Embryonic facial prominence (tissue), 1 donor: Measurements from ENCODE around the gene MYT1.

Source experiments
- DNase-seq: peaks from one replicate; pipeline ENCODE4 v3.0.0-alpha.2; 2016; ENCODE audit errors: extremely low spot score

The MYT1 gene

GRCh38 chr20:64212755-64213154 is 48.5 kb downstream of the MYT1 start:
- no peak for DNase-seq

GRCh38 chr20:64214113-64214512 is 49.9 kb downstream of the MYT1 start:
- no peak for DNase-seq

- DNase-seq, result no peak
Observed at GRCh38 chr20:64214952-64215351, 50.7 kb downstream of the MYT1 start.

GRCh38 chr20:64216036-64216435 is 51.8 kb downstream of the MYT1 start:
- DNase-seq, result no peak

GRCh38 chr20:64216910-64217309 is 52.7 kb downstream of the MYT1 start:
- DNase-seq, result no peak

GRCh38 chr20:64217539-64218221 is 53.4 kb downstream of the MYT1 start:
- no peak for DNase-seq

GRCh38 chr20:64219202-64219601 is 55.0 kb downstream of the MYT1 start:
- DNase-seq, result no peak

GRCh38 chr20:64219730-64220129 is 55.5 kb downstream of the MYT1 start:
- DNase-seq, result no peak

GRCh38 chr20:64220420-64220819 is 56.2 kb downstream of the MYT1 start:
- DNase-seq, result no peak

GRCh38 chr20:64220891-64221527 is 56.8 kb downstream of the MYT1 start:
- DNase-seq, result no peak

- no peak for DNase-seq
Observed at GRCh38 chr20:64222291-64222735, 58.1 kb downstream of the MYT1 start.

- no peak for DNase-seq
Observed at GRCh38 chr20:64222851-64223525, 58.7 kb downstream of the MYT1 start.

- no peak for DNase-seq
Observed at GRCh38 chr20:64223526-64224067, 59.3 kb downstream of the MYT1 start.

GRCh38 chr20:64224351-64225170 is 60.3 kb downstream of the MYT1 start:
- DNase-seq, result peak; percentile 37

GRCh38 chr20:64225171-64225595 is 60.9 kb downstream of the MYT1 start:
- DNase-seq, result no peak

GRCh38 chr20:64225828-64226598 is 61.8 kb downstream of the MYT1 start:
- no peak for DNase-seq

GRCh38 chr20:64226686-64227580 is 62.7 kb downstream of the MYT1 start:
- DNase-seq, result no peak

- no peak for DNase-seq
Observed at GRCh38 chr20:64228086-64228653, 63.9 kb downstream of the MYT1 start.

GRCh38 chr20:64228751-64229506 is 64.7 kb downstream of the MYT1 start:
- no peak for DNase-seq
